ENCODE data around the gene PTPRD.
"Not testable (repeated sequence)": the region's sequence is repeated elsewhere in the genome, so short reads cannot be mapped to it uniquely, and the experiment has no call there.

PTPRD gene

GRCh38 chr9:9938432-9938831 lies 674.4 kb downstream of the PTPRD start:
- DNase-seq (ENCODE audit: low read depth), result no peak
- no peak overlapping the region for H3K4me3 ChIP-seq (ENCODE audit: control insufficient read depth, low read depth, low read length)
- TF ChIP-seq CTCF (IDR thresholded peaks at IDR 0.05; ENCODE audit: control insufficient read depth, insufficient read depth, low read depth, low read length, missing control alignments), result no peak

DNA sequence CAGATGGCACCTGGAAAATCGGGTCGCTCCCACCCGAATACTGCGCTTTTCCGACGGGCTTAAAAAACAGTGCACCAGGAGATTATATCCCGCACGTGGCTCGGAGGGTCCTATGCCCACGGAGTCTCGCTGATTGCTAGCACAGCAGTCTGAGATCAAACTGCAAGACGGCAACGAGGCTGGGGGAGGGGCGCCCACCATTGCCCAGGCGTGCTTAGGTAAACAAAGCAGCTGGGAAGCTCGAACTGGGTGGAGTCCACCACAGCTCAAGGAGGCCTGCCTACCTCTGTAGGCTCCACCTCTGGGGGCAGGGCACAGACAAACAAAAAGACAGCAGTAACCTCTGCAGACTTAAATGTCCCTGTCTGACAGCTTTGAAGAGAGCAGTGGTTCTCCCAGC lies 681.3 kb downstream of the PTPRD start:
- H3K4me3 ChIP-seq (ENCODE audit: control insufficient read depth, low read depth, low read length); DNase-seq (ENCODE audit: low read depth): not testable (repeated sequence)

DNA sequence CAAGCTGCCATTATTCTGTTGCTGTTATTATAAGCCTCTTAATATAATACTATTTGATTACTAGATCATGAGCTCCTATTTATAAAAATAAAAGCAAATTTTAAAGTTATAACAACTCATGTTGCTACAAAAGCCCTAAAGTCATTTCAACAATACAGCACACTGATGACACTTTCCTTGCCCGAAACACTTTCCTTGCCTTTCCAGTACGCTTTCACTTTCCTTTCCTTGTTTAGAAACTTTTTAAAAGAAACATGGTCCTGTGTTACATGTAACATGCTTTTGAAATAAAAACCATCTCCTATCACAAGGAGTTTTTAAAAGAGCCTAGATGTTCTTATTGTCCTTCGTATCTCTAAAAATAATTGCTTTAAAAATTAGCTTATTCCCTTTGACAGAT lies 688.4 kb downstream of the PTPRD start:
- DNase-seq (ENCODE audit: low read depth), result no peak
- TF ChIP-seq CTCF (IDR thresholded peaks at IDR 0.05; ENCODE audit: control insufficient read depth, insufficient read depth, low read depth, low read length, missing control alignments), result no peak
- H3K4me3 ChIP-seq (ENCODE audit: control insufficient read depth, low read depth, low read length), result no peak overlapping the region

GRCh38 chr9:9921805-9922204 lies 691.0 kb downstream of the PTPRD start:
- no peak overlapping the region for H3K4me3 ChIP-seq (ENCODE audit: control insufficient read depth, low read depth, low read length)
- no peak for TF ChIP-seq CTCF (IDR thresholded peaks at IDR 0.05; ENCODE audit: control insufficient read depth, insufficient read depth, low read depth, low read length, missing control alignments)
- no peak for DNase-seq (ENCODE audit: low read depth)

DNA sequence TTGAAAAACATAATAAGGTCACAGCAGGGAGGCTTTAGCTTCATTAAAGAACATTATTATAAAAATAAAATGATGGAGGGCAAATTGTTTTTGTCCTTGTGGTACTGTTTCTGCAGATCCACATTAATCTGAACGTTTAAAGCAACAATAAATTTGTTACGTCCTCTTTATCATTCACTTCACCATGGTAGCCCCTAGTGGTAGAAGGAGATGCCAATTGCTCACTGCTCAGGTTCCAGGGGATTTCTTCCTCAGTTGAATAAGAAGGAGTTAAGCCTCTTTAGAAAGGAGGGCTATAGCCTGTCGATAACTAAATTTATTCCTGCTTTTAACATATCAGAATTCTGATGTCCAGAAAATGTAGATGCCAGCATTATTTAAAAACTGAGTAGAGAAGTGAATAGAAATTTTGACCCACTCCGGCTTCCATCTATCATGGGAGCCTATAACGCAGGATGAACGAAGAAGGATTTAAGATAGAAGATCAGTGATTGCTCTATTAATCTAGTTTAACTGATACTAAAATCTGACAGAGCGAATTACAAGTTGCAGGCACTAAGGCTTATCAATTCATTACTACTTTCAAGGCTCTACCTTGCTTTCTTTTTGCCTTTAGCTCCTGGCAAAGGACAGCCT lies 692.3 kb downstream of the PTPRD start:
- no peak for DNase-seq (ENCODE audit: low read depth)
- no peak for TF ChIP-seq CTCF (IDR thresholded peaks at IDR 0.05; ENCODE audit: control insufficient read depth, insufficient read depth, low read depth, low read length, missing control alignments)
- H3K4me3 ChIP-seq (ENCODE audit: control insufficient read depth, low read depth, low read length), result no peak overlapping the region

GRCh38 chr9:9919174-9919775 lies 693.5 kb downstream of the PTPRD start:
- no peak for TF ChIP-seq CTCF (IDR thresholded peaks at IDR 0.05; ENCODE audit: control insufficient read depth, insufficient read depth, low read depth, low read length, missing control alignments)
- DNase-seq (ENCODE audit: low read depth), result no peak
- no peak overlapping the region for H3K4me3 ChIP-seq (ENCODE audit: control insufficient read depth, low read depth, low read length)

DNA sequence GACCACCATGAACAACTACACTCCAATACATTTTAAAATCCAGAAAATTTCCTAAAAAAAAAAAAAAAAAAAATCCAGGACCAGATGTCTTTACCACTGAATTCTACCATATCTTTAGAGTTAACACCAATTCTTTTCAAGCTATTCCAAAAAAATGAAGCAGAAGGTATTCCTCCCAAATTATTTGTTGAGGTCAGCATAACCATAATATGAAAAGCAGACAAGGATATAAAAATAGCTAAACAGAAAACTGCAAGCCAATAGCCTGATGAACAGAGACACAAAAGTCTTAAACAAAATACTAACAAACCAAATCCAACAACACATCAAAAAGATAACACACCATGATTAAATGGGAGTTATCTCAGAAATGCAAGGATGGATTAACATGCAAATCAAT lies 695.4 kb downstream of the PTPRD start:
- no peak for DNase-seq (ENCODE audit: low read depth)
- TF ChIP-seq CTCF (IDR thresholded peaks at IDR 0.05; ENCODE audit: control insufficient read depth, insufficient read depth, low read depth, low read length, missing control alignments), result no peak
- H3K4me3 ChIP-seq (ENCODE audit: control insufficient read depth, low read depth, low read length), result no peak overlapping the region
